HG03103 (cell line): ENCODE data around the gene GRM7.

Experiments used
- ATAC-seq: cut with Tn5 transposase; IDR thresholded peaks from one replicate; pipeline ENCODE4 v1.9.1; 2021; ENCODE audit warnings: low read depth; ENCODE audit not compliant: unreplicated experiment

GRM7 gene

GRCh38 chr3:7752005-7752404 is 891.1 kb downstream of the GRM7 start:
- no peak for ATAC-seq

- no peak for ATAC-seq
These were observed 893.9 kb downstream of the GRM7 start for GRCh38 chr3:7754653-7755441.

GRCh38 chr3:7759630-7760029 is 898.7 kb downstream of the GRM7 start:
- no peak for ATAC-seq

GRCh38 chr3:7760718-7761117 is 899.8 kb downstream of the GRM7 start:
- no peak for ATAC-seq

GRCh38 chr3:7764115-7764514 is 903.2 kb downstream of the GRM7 start:
- no peak for ATAC-seq

GRCh38 chr3:7766530-7766929 is 905.6 kb downstream of the GRM7 start:
- no peak for ATAC-seq

GRCh38 chr3:7779331-7779730 is 918.4 kb downstream of the GRM7 start:
- no peak for ATAC-seq

- no peak for ATAC-seq
These were observed 920.5 kb downstream of the GRM7 start for GRCh38 chr3:7781395-7781794.

GRCh38 chr3:7787871-7788828 is 927.2 kb downstream of the GRM7 start:
- ATAC-seq = no peak

- ATAC-seq = no peak
These were observed 928.0 kb downstream of the GRM7 start for GRCh38 chr3:7788881-7789280.

- ATAC-seq = no peak
These were observed 928.4 kb downstream of the GRM7 start for GRCh38 chr3:7789324-7789723.

GRCh38 chr3:7790141-7790540 is 929.2 kb downstream of the GRM7 start:
- no peak for ATAC-seq
